Heart right ventricle (tissue), 16 donors: ENCODE measurements around the gene RAB44. TPM values are rescaled to one million over a fixed set of nuclear protein-coding genes. Genes with fewer than 3 reads are reported as not detected.
A peak's percentile ranks its signal among the peaks of the same experiment; 100 is the strongest.

Experiments
- ATAC-seq, 8 donors: fragments of 200-7000 bp; cut with Tn5 transposase; one replicate each; pipeline ENCODE4 v1.9.1; 2020; ENCODE audit warnings: mild to moderate bottlenecking in 8 of 8, moderate library complexity in 8 of 8, moderate number of reproducible peaks in 1 of 8
- DNase-seq, 2 donors: peaks; one replicate each; pipeline ENCODE4 v3.0.0-alpha.2; 2020
- H3K27ac ChIP-seq, 10 donors: fragments of 200-600 bp; sonication (generic) in 2 of 10; one replicate each; pipeline versions ENCODE4 v1.5.0 to v1.8.0; 2020 to 2022; ENCODE audit warnings: mild to moderate bottlenecking in 3 of 10
- H3K27me3 ChIP-seq, 7 donors: fragments of 200-600 bp; one replicate each; pipeline ENCODE4 v1.8.0; 2021 to 2022; ENCODE audit warnings: mild to moderate bottlenecking in 2 of 7
- H3K36me3 ChIP-seq, 9 donors: fragments of 200-600 bp; sonication (generic) in 1 of 9; one replicate each; pipeline versions ENCODE4 v1.5.0 to v1.8.0; 2020 to 2022; ENCODE audit warnings: mild to moderate bottlenecking in 2 of 9
- H3K4me1 ChIP-seq, 9 donors: fragments of 200-600 bp; sonication (generic) in 1 of 9; one replicate each; pipeline versions ENCODE4 v1.5.0 to v1.8.0; 2020 to 2022; ENCODE audit warnings: mild to moderate bottlenecking in 4 of 9
- H3K4me3 ChIP-seq, 10 donors: fragments of 200-600 bp; sonication (generic) in 2 of 10; one replicate each; pipeline versions ENCODE4 v1.5.0 to v1.8.0; 2020 to 2022; ENCODE audit warnings: mild to moderate bottlenecking in 7 of 10, moderate library complexity in 2 of 10
- H3K9me3 ChIP-seq, 11 donors: fragments of 200-600 bp in 10 of 11; sonication (generic) in 2 of 11; one replicate each; pipeline versions ENCODE4 v1.5.0 to v1.8.0; 2013 to 2022; ENCODE audit warnings: mild to moderate bottlenecking in 2 of 11, control low read depth in 1 of 11, moderate library complexity in 1 of 11
- CTCF ChIP-seq, 9 donors: fragments of 200-600 bp; sonication (generic) in 2 of 9; IDR thresholded peaks; one replicate each; pipeline versions ENCODE4 v1.5.0 to v1.8.0; 2021 to 2022; ENCODE audit warnings: antibody characterized with exemption in 9 of 9, mild to moderate bottlenecking in 5 of 9, moderate library complexity in 1 of 9
- WGBS, 2 donors: extraction: QIAGEN DNeasy Blood & Tissue Kit; methylation state at CpG; one replicate each; pipeline ENCODE4 v1.1.7; 2013; ENCODE audit warnings: inconsistent platforms in 1 of 2; 5-methylcytosine and 5-hydroxymethylcytosine counted together
- intact Hi-C, 10 donors: fragments of 100-400 bp; cut with DNase I; formaldehyde crosslinking; loops; one replicate each; pipeline versions ENCODE4 v1.11.1 to v1.14.2; 2022
- polyA plus RNA-seq, 2 donors: library from polyadenylated mRNA; stranded (reverse); fragments of 200-250 nt; gene quantifications; one replicate each; pipeline ENCODE4 v1.2.3, GENCODE V29; 2013
- total RNA-seq, 10 donors: library from RNA; stranded (reverse); fragmentation: NEBNext Ultra II Directional in 3 of 10; extraction: Animal tissue kit (Norgen Biotek cat#: 25700) in 3 of 10; gene quantifications; one replicate each; pipeline versions ENCODE4 v1.2.1 to v1.2.4, GENCODE V29; 2021 to 2023
- donor health status: Arrhythmogenic right ventricular cardiomyopathy.
- donor health status: ischemic (EF 13 %, LVEDD 7.1; RV severe dilation, severe dysfunction).
- donor health status: healthy with polysubstance abuse.
- donor health status: DM: no; HTN: yes; CAD: no.
- donor health status: DM: no; HTN: no; CAD: no.
- donor health status: ischemic (EF 25% LVEDD 6.9; RV normal size, moderate dysfunction).
- donor health status: ischemic (EF 25% LVEDD 5.7; RV mildly dilated, moderate dysfunction).
- donor health status: healthy.
- donor health status: DM: yes; HTN: yes; CAD: no.
- donor health status: Ischemic cardiomyopathy.
- donor health status: ischemic (EF 35%, LVEDD 5.7; RV mildly dilated, moderate dysfunction).
- donor health status: nonischemic (EF 11% LVEDD 7.7; RV severe dilation, severe dysfunction).
- donor health status: DM: yes; HTN: yes; CAD: no.
- donor health status: PGD.
- donor health status: ischemic (EF 29% LVEDD 5.4; RV normal size, mild dysfunction).
- donor health status: nonischemic (EF 23%, LVEDD 6.1; RV moderate dilation, normal function).

Gene RAB44
- total and polyA plus RNA-seq, 12 donors: 0.03 to 0.39 (median 0.06) TPM; not detected in 6

GRCh38 chr6:36728289-36729160 is 30.9 kb downstream of the RAB44 start:
- H3K27me3 ChIP-seq: no peaks in the 10 kb centered on the region
- DNase-seq: no peak
- intact Hi-C loops: loop anchor here in 2 of 10 donors (5.0 to 10.0 kb wide), 2 partner anchors 36 to 114 kb away; no protein-coding TSS in a partner anchor
- peak overlapping the region in 1 of 10 donors; percentile 47 for H3K27ac ChIP-seq
- TF ChIP-seq CTCF (IDR thresholded peaks at IDR 0.05): no peak
- peaks cover 0 to 33% (median 10%) of the 10 kb centered on the region in 9 donors for H3K4me1 ChIP-seq
- no peaks in the 10 kb centered on the region for H3K9me3 ChIP-seq
- H3K4me3 ChIP-seq: no peak overlapping the region
- no peak for ATAC-seq
- WGBS, 2 donors: 65 to 70% methylated on average over 11 of the region's 11 CpGs
- H3K36me3 ChIP-seq: no peaks in the 10 kb centered on the region

- WGBS, 2 donors: 26 to 36% methylated on average over 3 of the region's 3 CpGs
Measured at GRCh38 chr6:36729161-36729524, 31.5 kb downstream of the RAB44 start.

DNA sequence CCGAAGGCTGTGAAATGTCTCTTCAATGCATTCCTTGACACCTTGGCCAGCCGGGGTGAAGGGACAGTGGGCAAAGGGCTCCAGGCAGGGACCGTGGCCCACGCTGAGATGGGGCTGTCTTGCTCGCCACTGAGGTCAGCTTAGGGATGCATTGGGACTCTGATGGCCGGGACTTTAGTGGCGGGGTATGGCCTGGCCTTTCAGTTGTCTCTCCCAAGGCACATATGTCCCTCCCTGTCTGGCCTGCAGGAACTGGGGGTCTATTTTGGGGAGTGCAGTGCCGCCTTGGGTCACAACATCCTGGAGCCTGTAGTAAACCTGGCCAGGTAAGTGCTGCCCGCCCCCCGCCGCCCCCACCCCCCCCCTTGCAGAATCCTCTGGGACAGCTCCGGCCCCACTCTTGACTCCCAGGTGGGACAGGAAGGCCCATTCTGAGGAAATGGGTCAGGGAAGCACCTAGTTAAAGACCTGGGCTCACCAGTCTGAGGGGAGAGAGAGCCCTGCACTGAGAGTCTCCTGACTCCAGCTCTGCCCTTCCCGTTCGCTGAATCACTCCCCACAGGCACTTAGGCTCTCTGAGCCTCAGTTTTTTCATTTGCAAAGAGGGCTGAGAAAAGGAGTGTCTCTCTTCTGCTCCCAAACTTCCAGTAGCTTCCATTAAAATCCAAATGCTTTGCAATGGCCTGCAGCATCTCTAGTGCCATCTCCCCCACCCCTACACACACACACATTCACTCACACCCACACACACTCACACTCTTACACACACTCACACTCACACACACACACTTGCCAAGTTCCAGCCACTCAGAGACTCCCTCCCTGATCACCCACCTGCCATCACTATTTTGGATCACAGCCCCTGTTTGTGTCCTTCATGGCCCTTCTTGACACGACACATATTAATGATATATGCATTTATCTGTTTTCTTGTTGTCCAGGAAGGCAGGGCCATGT is 33.1 kb downstream of the RAB44 start:
- no peaks in the 10 kb centered on the region for H3K36me3 ChIP-seq
- no peak overlapping the region for H3K27ac ChIP-seq
- DNase-seq: no peak
- peaks cover 8 to 49% (median 23%) of the 10 kb centered on the region in 9 donors for H3K4me1 ChIP-seq
- H3K4me3 ChIP-seq: no peak overlapping the region
- no peak for ATAC-seq
- intact Hi-C loops: no loop called here
- no peaks in the 10 kb centered on the region for H3K27me3 ChIP-seq
- H3K9me3 ChIP-seq: no peaks in the 10 kb centered on the region
- TF ChIP-seq CTCF (IDR thresholded peaks at IDR 0.05): no peak
- WGBS, 2 donors: 93 to 94% methylated on average over 15 of the region's 15 CpGs

More at GRCh38 chr6:36729161-36729524, 31.5 kb downstream of the RAB44 start:
- H3K4me1 ChIP-seq: peaks cover 0 to 33% (median 10%) of the 10 kb centered on the region in 9 donors
- ATAC-seq (peak in 1 of 8 donors; percentile 37), DNase-seq (no peak)
- H3K27ac ChIP-seq: peak overlapping the region in 1 of 10 donors; percentile 47
- no peaks in the 10 kb centered on the region for H3K36me3 ChIP-seq
- intact Hi-C loops: loop anchor here in 2 of 10 donors (5.0 to 10.0 kb wide), 2 partner anchors 37 to 114 kb away; no protein-coding TSS in a partner anchor
- H3K4me3 ChIP-seq: no peak overlapping the region
- H3K9me3 ChIP-seq: no peaks in the 10 kb centered on the region
- H3K27me3 ChIP-seq: no peaks in the 10 kb centered on the region
- TF ChIP-seq CTCF (IDR thresholded peaks at IDR 0.05): no peak
